Aorta (tissue), 5 donors: Measurements from ENCODE around the gene ARHGEF1. TPM values are rescaled to one million over a fixed set of nuclear protein-coding genes. Genes with fewer than 3 reads are reported as not detected.
"Not testable (repeated sequence)": the region's sequence is repeated elsewhere in the genome, so short reads cannot be mapped to it uniquely, and the experiment has no call there.

Source experiments
- ATAC-seq: fragments of 200-7000 bp; cut with Tn5 transposase; one replicate; pipeline ENCODE4 v1.9.1; 2022; ENCODE audit warnings: moderate library complexity; ENCODE audit not compliant: low FRiP score
- DNase-seq, 2 donors: peaks; one replicate each; pipeline ENCODE4 v3.0.0-alpha.2; 2020
- H3K27ac ChIP-seq, 2 donors: one replicate each; pipeline ENCODE4 v1.5.1; 2013; ENCODE audit warnings: low read length in 2 of 2, mild to moderate bottlenecking in 2 of 2, moderate library complexity in 2 of 2, control low read depth in 1 of 2, inconsistent platforms in 1 of 2, low read depth in 1 of 2
- H3K27me3 ChIP-seq, 2 donors: one replicate each; pipeline ENCODE4 v1.6.1; 2013; ENCODE audit warnings: control low read depth in 1 of 2, low read length in 1 of 2, mild to moderate bottlenecking in 1 of 2, moderate library complexity in 1 of 2; ENCODE audit not compliant: insufficient read depth in 2 of 2, control insufficient read depth in 1 of 2
- H3K36me3 ChIP-seq, 2 donors: one replicate each; pipeline ENCODE4 v1.6.1; 2013; ENCODE audit warnings: control low read depth in 1 of 2, low read length in 1 of 2, mild to moderate bottlenecking in 1 of 2; ENCODE audit not compliant: insufficient read depth in 2 of 2, control insufficient read depth in 1 of 2
- H3K4me1 ChIP-seq, 2 donors: one replicate each; pipeline ENCODE4 v1.6.1; 2013; ENCODE audit warnings: low read length in 2 of 2, control low read depth in 1 of 2, mild to moderate bottlenecking in 1 of 2, moderate library complexity in 1 of 2; ENCODE audit not compliant: insufficient read depth in 2 of 2, control insufficient read depth in 1 of 2
- H3K4me3 ChIP-seq, 2 donors: one replicate each; pipeline ENCODE4 v1.5.1; 2013; ENCODE audit warnings: low read length in 2 of 2, control low read depth in 1 of 2, mild to moderate bottlenecking in 1 of 2
- H3K9me3 ChIP-seq: one replicate; pipeline ENCODE4 v1.6.1; 2013; ENCODE audit warnings: mild to moderate bottlenecking, low read length; ENCODE audit not compliant: control insufficient read depth
- WGBS, 2 donors: extraction: QIAGEN DNeasy Blood & Tissue Kit; methylation state at CpG; one replicate each; pipeline ENCODE4 v1.1.7; 2013; 5-methylcytosine and 5-hydroxymethylcytosine counted together
- intact Hi-C, 2 donors: fragments of 100-400 bp; cut with DNase I; formaldehyde crosslinking; loops; one replicate each; pipeline versions ENCODE4 v1.14.2 to v1.15.0; 2022
- polyA plus RNA-seq, 2 donors: library from polyadenylated mRNA; stranded (reverse); fragments of 200-250 nt; gene quantifications; one replicate each; pipeline ENCODE4 v1.2.3, GENCODE V29; 2013
- total RNA-seq, 2 donors: library from RNA; stranded (reverse); fragmentation: NEBNext Ultra II Directional; extraction: Animal tissue kit (Norgen Biotek cat#: 25700); gene quantifications; one replicate each; pipeline ENCODE4 v1.2.1, GENCODE V29; 2021
- donor health status: healthy with polysubstance abuse.
- donor health status: Bipolar disorder and iron deficiency.
- donor health status: DM: no; HTN: no; CAD: no.
- donor health status: DM: no; HTN: no; CAD: no.
- donor health status: DM: yes; HTN: yes; CAD: no.

Gene ARHGEF1
- total and polyA plus RNA-seq, 4 donors = 29.8 to 163 (median 116) TPM

GRCh38 chr19:41868120-41868988, 14.6 kb upstream of the ARHGEF1 start:
- H3K4me1 ChIP-seq = no peaks in the 10 kb centered on the region
- H3K27me3 ChIP-seq = no peaks in the 10 kb centered on the region
- no peak for DNase-seq
- H3K4me3 ChIP-seq = no peak overlapping the region
- intact Hi-C loops = no loop called here
- no peak for ATAC-seq
- WGBS, 2 donors = 80 to 83% methylated on average over 10 of the region's 10 CpGs
- H3K36me3 ChIP-seq = peaks cover 0 to 10% of the 10 kb centered on the region in 2 donors
- no peaks in the 10 kb centered on the region for H3K9me3 ChIP-seq
- no peak overlapping the region for H3K27ac ChIP-seq

GRCh38 chr19:41868989-41869300, 14.0 kb upstream of the ARHGEF1 start:
- Histone ChIP-seq H3K4me1 (no peaks in the 10 kb centered on the region), H3K36me3 (peaks cover 0 to 10% of the 10 kb centered on the region in 2 donors), H3K4me3 (no peak overlapping the region), H3K27ac (no peak overlapping the region), H3K9me3 (no peaks in the 10 kb centered on the region), H3K27me3 (no peaks in the 10 kb centered on the region)
- DNase-seq = no peak
- intact Hi-C loops = no loop called here
- ATAC-seq = no peak
- WGBS, 2 donors = 82 to 92% methylated on average over 12 of the region's 12 CpGs

GRCh38 chr19:41869374-41869955, 13.5 kb upstream of the ARHGEF1 start:
- Histone ChIP-seq H3K4me3 (no peak overlapping the region), H3K36me3 (peaks cover 0 to 6% of the 10 kb centered on the region in 2 donors), H3K9me3 (no peaks in the 10 kb centered on the region), H3K27me3 (no peaks in the 10 kb centered on the region), H3K4me1 (no peaks in the 10 kb centered on the region), H3K27ac (no peak overlapping the region)
- intact Hi-C loops = no loop called here
- 84 to 85% methylated on average over 13 of the region's 13 CpGs for WGBS, 2 donors
- DNase-seq (no peak), ATAC-seq (no peak)

- Histone ChIP-seq H3K4me1 (no peaks in the 10 kb centered on the region), H3K9me3 (no peaks in the 10 kb centered on the region), H3K36me3 (peaks cover 0 to 4% of the 10 kb centered on the region in 2 donors), H3K4me3 (no peak overlapping the region), H3K27ac (no peak overlapping the region), H3K27me3 (no peaks in the 10 kb centered on the region)
- intact Hi-C loops = no loop called here
- ATAC-seq (no peak), DNase-seq (no peak)
- 35 to 88% methylated on average over 2 to 3 of the region's 3 CpGs for WGBS, 2 donors
Observed at GRCh38 chr19:41870401-41870873, 12.5 kb upstream of the ARHGEF1 start.

GRCh38 chr19:41871573-41872383, 11.2 kb upstream of the ARHGEF1 start:
- ATAC-seq = peak; percentile 37
- no peaks in the 10 kb centered on the region for H3K4me1 ChIP-seq
- no peaks in the 10 kb centered on the region for H3K27me3 ChIP-seq
- no peak overlapping the region for H3K27ac ChIP-seq
- intact Hi-C loops = no loop called here
- no peak for DNase-seq
- peaks cover 0 to 4% of the 10 kb centered on the region in 2 donors for H3K36me3 ChIP-seq
- no peak overlapping the region for H3K4me3 ChIP-seq
- WGBS, 2 donors = 75% methylated on average over 16 of the region's 16 CpGs
- no peaks in the 10 kb centered on the region for H3K9me3 ChIP-seq

- intact Hi-C loops = no loop called here
- Histone ChIP-seq H3K4me1 (no peaks in the 10 kb centered on the region), H3K27me3 (no peaks in the 10 kb centered on the region), H3K27ac (no peak overlapping the region), H3K9me3 (no peaks in the 10 kb centered on the region), H3K4me3 (no peak overlapping the region), H3K36me3 (peaks cover 0 to 4% of the 10 kb centered on the region in 2 donors)
- DNase-seq = no peak
- 87 to 90% methylated on average over 12 of the region's 12 CpGs for WGBS, 2 donors
- ATAC-seq = no peak
Observed at GRCh38 chr19:41872384-41872774, 10.6 kb upstream of the ARHGEF1 start.

- no peaks in the 10 kb centered on the region for H3K4me1 ChIP-seq
- H3K4me3 ChIP-seq = no peak overlapping the region
- no peaks in the 10 kb centered on the region for H3K27me3 ChIP-seq
- no peak for ATAC-seq
- intact Hi-C loops = no loop called here
- peak; percentile 64 to 84 for DNase-seq
- WGBS, 2 donors = 49 to 50% methylated on average over 18 of the region's 18 CpGs
- H3K27ac ChIP-seq = no peak overlapping the region
- H3K9me3 ChIP-seq = no peaks in the 10 kb centered on the region
- peaks cover 0 to 4% of the 10 kb centered on the region in 2 donors for H3K36me3 ChIP-seq
Observed at GRCh38 chr19:41872775-41873647, 10.0 kb upstream of the ARHGEF1 start.

GRCh38 chr19:41875973-41876372, 7.0 kb upstream of the ARHGEF1 start:
- H3K36me3 ChIP-seq, H3K4me3 ChIP-seq, DNase-seq, intact Hi-C loops, ATAC-seq, H3K9me3 ChIP-seq, H3K27me3 ChIP-seq, H3K4me1 ChIP-seq, H3K27ac ChIP-seq: not testable (repeated sequence)
- WGBS, 2 donors = 77 to 85% methylated on average over 3 of the region's 3 CpGs
